ENCODE data around the gene PTPN3. TPM values are rescaled to one million over a fixed set of nuclear protein-coding genes. Genes with fewer than 3 reads are reported as not detected.

PTPN3 gene
- total and polyA plus RNA-seq, 2 donors (not counting 1 experiment from before 2014, with no cell fraction given): 1.4 to 2.3 TPM

DNA sequence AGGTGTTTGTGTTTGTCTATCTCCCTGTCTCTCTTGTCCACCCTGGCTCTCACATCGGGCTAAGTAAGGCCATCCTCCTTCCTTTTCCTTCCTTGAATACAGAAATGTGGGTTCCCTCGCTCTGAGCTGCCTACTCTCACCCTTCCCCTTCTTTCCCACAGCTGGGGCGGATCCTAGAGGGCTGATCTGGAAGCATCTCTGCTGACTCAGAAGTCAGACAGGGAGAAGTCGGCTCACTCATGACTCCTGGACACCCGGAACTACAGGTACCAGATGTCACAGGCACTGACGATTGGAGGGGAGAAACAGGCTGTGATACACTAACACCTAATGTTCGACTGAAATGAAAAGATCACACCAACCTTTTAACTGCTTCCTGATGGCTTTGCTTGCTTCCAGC is 41.3 kb downstream of the PTPN3 start:
- Histone ChIP-seq H2AFZ (ENCODE audit: low read length) (no peak overlapping the region), H3K9me3 (ENCODE audit: control insufficient read depth, insufficient read depth, low read depth, low read length) (no peaks in the 10 kb centered on the region), H3K27ac (ENCODE audit: insufficient read depth, low read length) (no peak overlapping the region), H3K4me3 (replicated peaks in 1 of 4; ENCODE audit: control extremely low read depth in 1 of 4, insufficient read depth in 1 of 4, low read depth in 3 of 4, low read length in 4 of 4) (no peak overlapping the region), H3K9ac (ENCODE audit: insufficient read depth, low read length) (no peak overlapping the region), H3K4me1 (ENCODE audit: control insufficient read depth, extremely low read depth, insufficient read depth, low read length) (no peaks in the 10 kb centered on the region), H3K36me3 (ENCODE audit: control insufficient read depth, insufficient read depth, low read length) (no peaks in the 10 kb centered on the region), H3K4me2 (ENCODE audit: extremely low read depth, insufficient read depth, low read length) (no peak overlapping the region), H3K27me3 (ENCODE audit: control insufficient read depth, insufficient read depth, low read length) (no peaks in the 10 kb centered on the region), H4K20me1 (ENCODE audit: control insufficient read depth, extremely low read depth, insufficient read depth, low read length) (no peaks in the 10 kb centered on the region), H3K79me2 (ENCODE audit: control insufficient read depth, insufficient read depth, low read length) (no peaks in the 10 kb centered on the region)
- no peak for DNase-seq (ENCODE audit: low read depth in 2 of 2)
- no peak for TF ChIP-seq EZH2 (IDR thresholded peaks at IDR 0.05; ENCODE audit: low read length, missing control alignments)
- TF ChIP-seq, protein P1, sequence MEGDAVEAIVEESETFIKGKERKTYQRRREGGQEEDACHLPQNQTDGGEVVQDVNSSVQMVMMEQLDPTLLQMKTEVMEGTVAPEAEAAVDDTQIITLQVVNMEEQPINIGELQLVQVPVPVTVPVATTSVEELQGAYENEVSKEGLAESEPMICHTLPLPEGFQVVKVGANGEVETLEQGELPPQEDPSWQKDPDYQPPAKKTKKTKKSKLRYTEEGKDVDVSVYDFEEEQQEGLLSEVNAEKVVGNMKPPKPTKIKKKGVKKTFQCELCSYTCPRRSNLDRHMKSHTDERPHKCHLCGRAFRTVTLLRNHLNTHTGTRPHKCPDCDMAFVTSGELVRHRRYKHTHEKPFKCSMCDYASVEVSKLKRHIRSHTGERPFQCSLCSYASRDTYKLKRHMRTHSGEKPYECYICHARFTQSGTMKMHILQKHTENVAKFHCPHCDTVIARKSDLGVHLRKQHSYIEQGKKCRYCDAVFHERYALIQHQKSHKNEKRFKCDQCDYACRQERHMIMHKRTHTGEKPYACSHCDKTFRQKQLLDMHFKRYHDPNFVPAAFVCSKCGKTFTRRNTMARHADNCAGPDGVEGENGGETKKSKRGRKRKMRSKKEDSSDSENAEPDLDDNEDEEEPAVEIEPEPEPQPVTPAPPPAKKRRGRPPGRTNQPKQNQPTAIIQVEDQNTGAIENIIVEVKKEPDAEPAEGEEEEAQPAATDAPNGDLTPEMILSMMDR (conservative IDR thresholded peaks at IDR 0.05 in 1 of 2, IDR thresholded peaks at IDR 0.05 in 1 of 2; ENCODE audit: low read depth in 1 of 2, low read length in 2 of 2): no peak

DNA sequence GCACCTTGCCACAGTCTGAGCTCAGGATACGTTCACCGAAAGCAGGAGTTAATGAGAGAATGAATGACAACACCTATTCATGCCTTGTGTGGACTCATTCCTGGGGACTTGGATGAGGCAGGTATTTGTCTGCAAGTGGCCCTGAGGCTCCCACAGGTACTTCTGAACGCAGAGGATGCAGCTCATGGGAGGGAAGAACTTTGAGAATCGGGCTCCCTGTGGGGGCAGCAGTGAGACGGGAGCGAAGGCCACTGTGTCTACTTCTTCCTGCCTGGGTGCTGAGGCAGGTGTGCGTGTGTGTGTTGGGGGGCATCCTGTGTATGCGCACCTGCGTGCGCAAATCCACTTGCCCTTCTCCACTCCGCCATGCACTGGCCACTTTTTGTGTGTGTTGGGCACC is 42.2 kb downstream of the PTPN3 start:
- H3K4me3 ChIP-seq (replicated peaks in 1 of 4; ENCODE audit: control extremely low read depth in 1 of 4, insufficient read depth in 1 of 4, low read depth in 3 of 4, low read length in 4 of 4): no peak overlapping the region
- H3K36me3 ChIP-seq (ENCODE audit: control insufficient read depth, insufficient read depth, low read length): no peaks in the 10 kb centered on the region
- H2AFZ ChIP-seq (ENCODE audit: low read length): no peak overlapping the region
- no peaks in the 10 kb centered on the region for H3K79me2 ChIP-seq (ENCODE audit: control insufficient read depth, insufficient read depth, low read length)
- H3K4me1 ChIP-seq (ENCODE audit: control insufficient read depth, extremely low read depth, insufficient read depth, low read length): no peaks in the 10 kb centered on the region
- no peak for DNase-seq (ENCODE audit: low read depth in 2 of 2)
- H3K27ac ChIP-seq (ENCODE audit: insufficient read depth, low read length): no peak overlapping the region
- no peak overlapping the region for H3K9ac ChIP-seq (ENCODE audit: insufficient read depth, low read length)
- no peaks in the 10 kb centered on the region for H3K9me3 ChIP-seq (ENCODE audit: control insufficient read depth, insufficient read depth, low read depth, low read length)
- no peak overlapping the region for H3K4me2 ChIP-seq (ENCODE audit: extremely low read depth, insufficient read depth, low read length)
- no peaks in the 10 kb centered on the region for H4K20me1 ChIP-seq (ENCODE audit: control insufficient read depth, extremely low read depth, insufficient read depth, low read length)
- TF ChIP-seq, protein P1 (conservative IDR thresholded peaks at IDR 0.05 in 1 of 2, IDR thresholded peaks at IDR 0.05 in 1 of 2; ENCODE audit: low read depth in 1 of 2, low read length in 2 of 2): no peak
- no peak for TF ChIP-seq EZH2 (IDR thresholded peaks at IDR 0.05; ENCODE audit: low read length, missing control alignments)
- no peaks in the 10 kb centered on the region for H3K27me3 ChIP-seq (ENCODE audit: control insufficient read depth, insufficient read depth, low read length)

DNA sequence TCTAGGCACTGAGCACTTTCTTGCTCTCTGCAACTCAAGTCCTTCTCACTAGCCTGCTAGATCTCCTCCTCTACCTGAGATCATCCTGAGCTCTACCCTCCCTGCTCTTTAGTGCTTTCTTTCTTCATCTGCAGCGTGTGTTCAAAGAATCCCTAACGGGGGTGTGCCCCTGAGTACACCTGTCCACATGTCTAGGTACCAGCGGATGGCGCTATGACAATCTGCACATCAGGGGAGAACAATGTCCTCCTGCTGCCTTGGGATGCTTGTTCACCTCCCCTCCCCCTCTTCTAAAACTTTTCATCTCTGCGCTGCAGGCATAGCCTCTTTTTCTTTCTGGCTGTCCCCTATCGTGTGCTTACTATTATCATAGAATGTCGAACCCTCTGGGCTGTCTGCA is 42.7 kb downstream of the PTPN3 start:
- no peaks in the 10 kb centered on the region for H3K79me2 ChIP-seq (ENCODE audit: control insufficient read depth, insufficient read depth, low read length)
- TF ChIP-seq EZH2 (IDR thresholded peaks at IDR 0.05; ENCODE audit: low read length, missing control alignments): no peak
- TF ChIP-seq, protein P1 (conservative IDR thresholded peaks at IDR 0.05 in 1 of 2, IDR thresholded peaks at IDR 0.05 in 1 of 2; ENCODE audit: low read depth in 1 of 2, low read length in 2 of 2): no peak
- H3K9me3 ChIP-seq (ENCODE audit: control insufficient read depth, insufficient read depth, low read depth, low read length): no peaks in the 10 kb centered on the region
- no peaks in the 10 kb centered on the region for H3K27me3 ChIP-seq (ENCODE audit: control insufficient read depth, insufficient read depth, low read length)
- no peak overlapping the region for H2AFZ ChIP-seq (ENCODE audit: low read length)
- no peak overlapping the region for H3K4me2 ChIP-seq (ENCODE audit: extremely low read depth, insufficient read depth, low read length)
- H4K20me1 ChIP-seq (ENCODE audit: control insufficient read depth, extremely low read depth, insufficient read depth, low read length): no peaks in the 10 kb centered on the region
- no peak for DNase-seq (ENCODE audit: low read depth in 2 of 2)
- H3K4me1 ChIP-seq (ENCODE audit: control insufficient read depth, extremely low read depth, insufficient read depth, low read length): no peaks in the 10 kb centered on the region
- H3K27ac ChIP-seq (ENCODE audit: insufficient read depth, low read length): no peak overlapping the region
- no peak overlapping the region for H3K4me3 ChIP-seq (replicated peaks in 1 of 4; ENCODE audit: control extremely low read depth in 1 of 4, insufficient read depth in 1 of 4, low read depth in 3 of 4, low read length in 4 of 4)
- no peaks in the 10 kb centered on the region for H3K36me3 ChIP-seq (ENCODE audit: control insufficient read depth, insufficient read depth, low read length)
- H3K9ac ChIP-seq (ENCODE audit: insufficient read depth, low read length): no peak overlapping the region
